Measurements from ENCODE around the gene MKS1.

The MKS1 gene

GRCh38 chr17:58219007-58219788 is at the start of gene MKS1:
Gene MKS1, minus strand, starts transcription at chr17:58219255. Its CDS starts 25 bp downstream, at chr17:58219230.
- peak; percentile 95 for DNase-seq

- DNase-seq = no peak
Measured at GRCh38 chr17:58268326-58268725, 49.3 kb upstream of the MKS1 start.

GRCh38 chr17:58267347-58268324 is 48.6 kb upstream of the MKS1 start:
- DNase-seq = no peak

GRCh38 chr17:58265902-58266875 is 47.1 kb upstream of the MKS1 start:
- no peak for DNase-seq

- DNase-seq = no peak
Measured at GRCh38 chr17:58265271-58265670, 46.2 kb upstream of the MKS1 start.

- DNase-seq = no peak
Measured at GRCh38 chr17:58264407-58265103, 45.5 kb upstream of the MKS1 start.

- no peak for DNase-seq
Measured at GRCh38 chr17:58263773-58264172, 44.7 kb upstream of the MKS1 start.

- no peak for DNase-seq
Measured at GRCh38 chr17:58262149-58262548, 43.1 kb upstream of the MKS1 start.

GRCh38 chr17:58254803-58255202 is 35.7 kb upstream of the MKS1 start:
- DNase-seq = no peak

- DNase-seq = no peak
Measured at GRCh38 chr17:58253082-58253481, 34.0 kb upstream of the MKS1 start.

GRCh38 chr17:58252141-58252540 is 33.1 kb upstream of the MKS1 start:
- no peak for DNase-seq

GRCh38 chr17:58250344-58251011 is 31.4 kb upstream of the MKS1 start:
- no peak for DNase-seq

- peak; percentile 82 for DNase-seq
Measured at GRCh38 chr17:58249270-58250133, 30.4 kb upstream of the MKS1 start.

- DNase-seq = no peak
Measured at GRCh38 chr17:58248955-58249269, 29.9 kb upstream of the MKS1 start.

- DNase-seq = no peak
Measured at GRCh38 chr17:58247511-58248363, 28.7 kb upstream of the MKS1 start.

GRCh38 chr17:58246781-58247180 is 27.7 kb upstream of the MKS1 start:
- no peak for DNase-seq

- no peak for DNase-seq
Measured at GRCh38 chr17:58246104-58246740, 27.2 kb upstream of the MKS1 start.

- no peak for DNase-seq
Measured at GRCh38 chr17:58245428-58246103, 26.5 kb upstream of the MKS1 start.
